Measurements from ENCODE around the gene ZNF343.

DNA sequence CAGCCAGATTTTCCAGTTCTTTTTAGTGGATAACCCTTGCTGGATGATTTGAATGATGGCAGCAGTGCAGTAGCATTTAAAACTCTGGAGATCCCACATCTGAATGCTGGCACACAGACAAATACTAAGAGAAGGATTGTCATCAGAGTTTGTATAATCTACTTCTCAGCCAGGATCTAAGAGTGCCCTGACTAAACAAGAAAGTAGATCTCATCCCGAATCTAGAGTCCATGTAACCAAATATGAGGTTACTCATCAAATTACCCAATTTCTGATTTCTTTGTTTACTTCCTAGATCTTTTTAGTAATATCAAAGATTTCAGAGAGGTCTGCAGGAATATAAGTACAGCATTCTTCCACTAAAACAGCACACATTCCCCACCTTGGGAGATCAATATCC is 35.5 kb upstream of the ZNF343 start:
- TF ChIP-seq, protein P1, sequence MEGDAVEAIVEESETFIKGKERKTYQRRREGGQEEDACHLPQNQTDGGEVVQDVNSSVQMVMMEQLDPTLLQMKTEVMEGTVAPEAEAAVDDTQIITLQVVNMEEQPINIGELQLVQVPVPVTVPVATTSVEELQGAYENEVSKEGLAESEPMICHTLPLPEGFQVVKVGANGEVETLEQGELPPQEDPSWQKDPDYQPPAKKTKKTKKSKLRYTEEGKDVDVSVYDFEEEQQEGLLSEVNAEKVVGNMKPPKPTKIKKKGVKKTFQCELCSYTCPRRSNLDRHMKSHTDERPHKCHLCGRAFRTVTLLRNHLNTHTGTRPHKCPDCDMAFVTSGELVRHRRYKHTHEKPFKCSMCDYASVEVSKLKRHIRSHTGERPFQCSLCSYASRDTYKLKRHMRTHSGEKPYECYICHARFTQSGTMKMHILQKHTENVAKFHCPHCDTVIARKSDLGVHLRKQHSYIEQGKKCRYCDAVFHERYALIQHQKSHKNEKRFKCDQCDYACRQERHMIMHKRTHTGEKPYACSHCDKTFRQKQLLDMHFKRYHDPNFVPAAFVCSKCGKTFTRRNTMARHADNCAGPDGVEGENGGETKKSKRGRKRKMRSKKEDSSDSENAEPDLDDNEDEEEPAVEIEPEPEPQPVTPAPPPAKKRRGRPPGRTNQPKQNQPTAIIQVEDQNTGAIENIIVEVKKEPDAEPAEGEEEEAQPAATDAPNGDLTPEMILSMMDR (IDR thresholded peaks at IDR 0.05), result no peak
- no peak for TF ChIP-seq POLR2A (IDR thresholded peaks at IDR 0.05)

All from thyroid gland (tissue), 4 donors.